GM12873 (cell line): Measurements from ENCODE around the gene GRM5.

Source experiments
- CTCF ChIP-seq: IDR thresholded peaks from 2 replicates; pipeline ENCODE4 v1.5.1; 2012; ENCODE audit warnings: low read depth, mild to moderate bottlenecking, moderate library complexity, low read length, control low read depth; ENCODE audit not compliant: insufficient read depth; ENCODE audit errors: missing control alignments

GRM5 gene

GRCh38 chr11:88523386-88524071 is 542.3 kb downstream of the GRM5 start:
- no peak for TF ChIP-seq CTCF

GRCh38 chr11:88522624-88523385 is 543.0 kb downstream of the GRM5 start:
- TF ChIP-seq CTCF: no peak

- TF ChIP-seq CTCF: no peak
Observed at GRCh38 chr11:88521799-88522201, 544.0 kb downstream of the GRM5 start.

GRCh38 chr11:88521399-88521798 is 544.4 kb downstream of the GRM5 start:
- TF ChIP-seq CTCF: no peak

- TF ChIP-seq CTCF: no peak
Observed at GRCh38 chr11:88520391-88520790, 545.4 kb downstream of the GRM5 start.

- TF ChIP-seq CTCF: no peak
Observed at GRCh38 chr11:88515002-88515401, 550.8 kb downstream of the GRM5 start.

- TF ChIP-seq CTCF: no peak
Observed at GRCh38 chr11:88511006-88511405, 554.8 kb downstream of the GRM5 start.
